Sigmoid colon (tissue), 4 donors: Measurements from ENCODE around the gene PBX3.

Experiments
- CTCF ChIP-seq, 4 experiments: fragments of 450-650 bp in 3 of 4; fragments of 200-600 bp in 1 of 4; IDR thresholded peaks; one replicate each; pipeline ENCODE4 v1.5.1; 2016 to 2019; ENCODE audit warnings: antibody characterized with exemption in 4 of 4, mild to moderate bottlenecking in 3 of 4, moderate library complexity in 2 of 4
- POLR2A ChIP-seq, 2 donors: fragments of 450-650 bp; IDR thresholded peaks; one replicate each; pipeline ENCODE4 v1.6.1; 2016; ENCODE audit warnings: antibody characterized with exemption in 2 of 2, mild to moderate bottlenecking in 2 of 2, moderate library complexity in 2 of 2
- POLR2AphosphoS5 ChIP-seq, 4 donors: sonication (generic); formaldehyde crosslinking; IDR thresholded peaks; one replicate each; pipeline ENCODE4 v1.6.1; 2017; ENCODE audit warnings: antibody characterized with exemption in 4 of 4

- TF ChIP-seq CTCF (IDR thresholded peaks at IDR 0.05) (no peak), POLR2AphosphoS5 (IDR thresholded peaks at IDR 0.05) (peak in 1 of 4 donors; percentile 39), POLR2A (IDR thresholded peaks at IDR 0.05) (no peak)
Measured at GRCh38 chr9:125748446-125749099, 1.4 kb downstream of the PBX3 start.
